HUDEP-2 (cell line): ENCODE results near the gene ANO9.
"Not testable (repeated sequence)": the region's sequence is repeated elsewhere in the genome, so short reads cannot be mapped to it uniquely, and the experiment has no call there.

Experiments
- DNase-seq, 76 experiments: peaks; one replicate each; lab custom pipeline; 2025; ENCODE audit not compliant: unreplicated experiment in 76 of 76; lab: John Stamatoyannopoulos, UW

Gene ANO9

DNA sequence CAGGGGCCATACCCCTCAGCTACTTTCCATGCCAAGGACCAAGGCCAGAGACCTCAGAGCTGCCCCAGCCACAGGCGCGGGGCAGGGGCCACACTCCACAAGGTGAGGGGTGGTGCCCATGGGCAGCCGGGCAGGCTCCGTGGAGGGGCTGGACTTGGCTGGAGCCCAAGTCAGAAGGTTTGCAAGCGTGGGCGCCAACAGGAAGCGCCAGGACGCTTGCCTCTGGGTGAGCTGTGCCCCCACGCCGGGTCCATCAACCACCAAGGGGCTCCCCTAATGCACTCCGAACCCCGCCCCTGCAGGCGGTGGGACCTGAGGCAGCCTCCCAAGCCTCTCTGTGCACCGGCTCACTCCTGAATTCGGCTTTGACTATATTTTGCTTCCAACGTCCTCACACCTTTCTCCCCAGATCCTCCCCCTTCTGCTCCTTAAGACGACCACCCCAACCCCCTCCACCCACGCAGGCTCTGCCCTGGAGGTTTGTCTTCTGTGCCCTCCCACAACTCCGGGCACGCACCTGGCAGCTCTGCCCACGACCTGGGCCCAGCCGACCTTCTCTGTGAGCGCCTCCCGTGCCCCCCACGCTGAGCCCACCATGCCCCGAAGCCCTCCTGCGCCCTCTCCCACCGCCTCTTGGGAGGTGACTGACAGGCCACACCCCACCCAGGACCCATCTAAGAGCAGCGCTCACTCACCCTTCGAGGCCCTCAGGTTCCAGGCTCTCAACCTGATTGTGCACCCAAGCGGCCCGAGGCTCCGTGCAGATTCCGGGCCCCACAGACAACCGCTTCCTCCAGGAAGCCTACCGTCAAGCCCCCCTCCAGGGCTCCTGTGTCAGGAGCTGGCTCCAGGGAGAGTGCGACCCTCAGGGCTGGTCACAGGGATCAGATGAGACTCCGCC lies 50.4 kb downstream of the ANO9 start:
- peak in 1 of 76 experiments; percentile 4 for DNase-seq

DNA sequence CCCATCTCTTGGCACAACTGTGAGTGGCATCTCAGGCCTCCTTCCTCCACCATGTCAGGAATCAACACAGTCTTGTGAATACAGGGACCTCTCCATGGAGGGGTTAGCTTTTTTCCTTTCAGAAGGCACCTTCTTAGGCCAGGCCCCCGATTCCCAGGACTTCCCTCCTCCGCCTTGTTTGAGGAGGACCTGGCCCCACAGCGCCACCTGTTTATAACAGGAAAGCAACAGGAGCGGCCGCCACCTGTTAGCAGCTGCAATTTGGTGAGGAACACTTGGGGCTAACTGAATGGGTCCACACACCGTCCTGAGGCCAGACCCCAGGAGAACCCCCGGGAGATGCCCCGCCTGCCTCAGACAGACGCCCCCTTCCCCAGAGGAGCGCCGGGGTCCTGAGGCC lies 51.6 kb downstream of the ANO9 start:
- DNase-seq, result no peak

DNA sequence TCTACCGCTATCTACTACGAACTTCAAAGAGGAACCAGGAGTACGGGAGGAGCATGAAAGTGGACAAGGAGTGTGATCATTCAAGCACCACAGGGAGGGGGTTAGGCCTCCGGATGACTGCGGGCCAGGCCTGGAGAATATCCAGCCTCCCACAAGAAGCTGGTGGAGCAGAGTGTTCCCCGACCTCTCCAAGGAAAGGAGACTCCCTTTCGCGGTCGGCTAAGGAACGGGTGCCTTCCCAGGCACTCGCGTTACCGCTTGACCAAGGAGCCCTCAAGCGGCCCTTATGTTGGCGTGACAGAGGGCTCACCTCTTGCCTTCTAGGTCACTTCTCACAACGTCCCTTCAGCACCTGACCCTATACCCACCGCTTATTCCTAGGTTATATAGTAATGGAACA lies 52.4 kb downstream of the ANO9 start:
- DNase-seq, result not testable (repeated sequence)

DNA sequence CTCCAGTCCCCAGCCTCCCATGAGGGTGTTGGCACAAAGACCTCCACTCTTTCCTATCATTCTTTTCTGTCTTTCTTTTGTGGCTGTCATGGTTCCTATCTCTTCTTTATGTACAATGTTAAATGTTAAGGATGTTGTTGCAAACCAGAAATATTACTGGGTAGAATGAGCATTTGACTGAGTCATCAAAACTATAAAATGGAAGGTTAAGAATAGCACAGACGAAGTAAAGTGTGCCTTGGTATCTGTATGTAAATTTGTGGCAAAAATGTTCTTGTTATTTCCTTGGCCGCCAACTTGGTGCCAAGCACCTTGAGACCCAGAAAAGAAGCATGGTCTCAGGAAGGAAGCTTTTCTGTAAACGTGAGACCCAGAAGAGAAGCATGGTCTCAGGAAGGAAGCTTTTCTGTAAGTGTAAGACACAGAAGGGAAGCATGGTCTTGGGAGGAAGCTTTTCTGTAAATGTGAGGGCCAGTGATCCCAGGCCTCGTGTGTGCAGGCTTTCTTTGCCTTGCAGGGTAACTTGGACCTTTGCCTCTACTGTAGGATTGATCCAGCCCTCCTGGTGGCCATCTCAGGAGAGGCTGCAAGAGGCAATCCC lies 54.5 kb downstream of the ANO9 start:
- DNase-seq, result no peak

DNA sequence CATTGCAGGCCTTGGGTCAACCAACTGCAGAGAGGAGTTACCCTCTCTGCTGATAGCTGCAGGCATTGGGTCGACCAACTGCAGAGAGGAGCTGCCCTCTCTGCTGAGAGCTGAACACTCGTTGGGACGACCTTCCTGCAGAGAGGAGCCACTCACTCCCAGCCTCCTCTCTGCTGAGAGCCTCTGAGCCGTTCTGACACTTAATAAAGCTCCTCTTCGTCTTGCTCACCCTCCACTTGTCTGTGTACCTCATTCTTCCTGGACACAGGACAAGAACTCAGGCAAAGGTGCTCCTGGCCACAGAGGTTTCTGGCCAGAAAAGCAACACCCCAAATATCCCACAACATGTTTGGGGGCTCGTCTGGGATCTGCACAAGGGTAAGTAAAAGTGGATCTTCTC lies 55.3 kb downstream of the ANO9 start:
- DNase-seq, result no peak

DNA sequence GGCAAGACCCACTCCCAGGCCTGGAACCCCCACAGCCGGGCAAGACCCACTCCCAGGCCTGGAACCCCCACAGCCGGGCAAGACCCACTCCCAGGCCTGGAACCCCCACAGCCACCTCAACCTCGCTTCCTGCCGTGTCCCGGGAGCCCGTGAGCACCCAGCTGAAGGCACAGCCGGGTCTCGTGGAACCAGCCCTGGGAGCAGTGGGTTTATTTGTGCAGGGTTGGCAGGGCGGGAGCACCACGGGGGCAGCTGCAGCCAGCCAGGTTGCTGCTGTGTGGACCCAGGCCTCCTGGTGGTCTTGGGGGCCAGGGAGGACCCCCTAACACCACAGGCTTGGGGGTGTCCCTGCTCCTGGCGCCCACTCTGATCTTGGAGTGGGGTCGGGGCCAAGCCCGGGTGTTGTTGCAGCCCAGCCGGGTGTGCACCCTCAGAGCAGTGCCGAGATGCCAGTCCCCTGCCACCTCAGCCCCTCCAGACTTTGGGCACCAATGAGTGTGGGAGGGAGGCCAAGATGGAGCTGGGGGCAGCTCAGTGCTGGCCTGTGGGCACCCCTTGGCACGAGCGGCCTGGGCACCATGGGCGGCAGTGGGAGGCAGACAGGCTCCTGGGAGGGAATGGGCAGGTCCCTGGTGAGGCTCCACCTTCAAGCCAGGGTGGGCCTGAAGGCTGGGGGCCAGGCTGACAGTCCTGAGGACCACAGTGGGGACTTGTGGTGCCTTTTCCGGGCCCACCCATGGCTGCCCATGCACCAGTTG lies 56.0 kb downstream of the ANO9 start:
- no peak for DNase-seq

DNA sequence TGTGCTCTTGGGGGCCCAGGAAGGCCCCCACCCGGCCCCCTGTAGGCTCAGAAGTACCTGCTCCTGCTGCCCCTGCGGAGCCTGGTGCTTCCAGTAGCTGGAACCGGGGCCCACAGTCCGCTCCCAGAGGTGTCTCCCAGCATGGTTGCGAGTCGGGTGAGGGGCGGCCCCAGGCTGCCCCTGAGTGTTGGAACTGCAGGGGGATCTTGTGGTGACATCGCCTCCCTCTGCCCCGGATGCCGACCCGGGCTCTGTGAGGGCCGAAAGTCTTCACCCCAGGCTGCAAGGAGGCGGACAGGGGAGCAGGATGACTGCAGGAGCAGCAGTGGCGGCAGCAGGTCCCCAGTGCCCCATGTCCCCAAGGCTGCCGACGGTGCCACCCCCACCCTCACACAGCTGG lies 57.3 kb downstream of the ANO9 start:
- no peak for DNase-seq

DNA sequence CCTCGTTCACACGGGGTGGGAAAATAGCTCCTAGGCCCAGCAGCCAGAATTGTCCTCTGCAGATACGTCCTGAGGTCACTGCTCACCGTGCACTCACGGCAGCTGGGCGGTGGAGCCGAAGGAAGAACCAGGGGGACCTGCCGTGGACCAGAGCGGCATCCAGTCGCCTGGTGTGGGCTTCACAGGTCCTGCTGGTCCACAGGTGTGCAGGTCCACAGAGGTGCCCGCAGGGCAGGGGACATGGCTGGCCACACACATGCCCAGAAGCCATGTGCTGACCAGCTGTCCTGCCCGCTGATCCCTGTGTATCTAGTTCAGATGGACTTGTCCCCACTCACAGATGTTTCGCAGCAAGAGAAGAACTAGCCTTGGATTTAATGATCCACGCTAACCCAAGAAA lies 58.4 kb downstream of the ANO9 start:
- no peak for DNase-seq

DNA sequence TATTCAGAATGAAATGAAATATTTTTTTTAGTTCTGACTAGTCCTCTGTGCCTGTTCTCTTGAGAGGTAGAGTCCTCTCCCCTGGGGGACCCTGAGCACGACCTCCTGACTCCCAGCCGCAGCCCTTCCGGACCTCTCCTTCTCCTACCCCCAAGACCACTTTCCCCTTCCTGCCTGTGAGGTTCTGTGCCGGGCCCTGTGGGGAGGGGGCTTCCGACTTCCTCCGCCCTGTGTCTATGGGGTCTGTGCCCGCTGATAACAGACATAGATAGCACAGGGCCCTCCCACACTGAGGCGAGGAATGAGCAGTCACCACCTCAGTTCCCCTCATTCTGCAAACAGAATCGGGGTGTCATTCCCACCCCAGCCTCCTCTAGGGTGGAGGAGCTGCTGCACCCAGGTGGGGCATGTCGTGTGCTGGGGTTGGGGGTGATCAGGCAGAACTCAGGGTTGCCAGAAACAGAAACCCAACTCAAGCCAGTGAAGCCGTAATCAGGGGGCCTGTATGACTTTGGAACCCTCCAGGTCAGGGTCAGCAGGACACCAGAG lies 59.7 kb downstream of the ANO9 start:
- no peak for DNase-seq

DNA sequence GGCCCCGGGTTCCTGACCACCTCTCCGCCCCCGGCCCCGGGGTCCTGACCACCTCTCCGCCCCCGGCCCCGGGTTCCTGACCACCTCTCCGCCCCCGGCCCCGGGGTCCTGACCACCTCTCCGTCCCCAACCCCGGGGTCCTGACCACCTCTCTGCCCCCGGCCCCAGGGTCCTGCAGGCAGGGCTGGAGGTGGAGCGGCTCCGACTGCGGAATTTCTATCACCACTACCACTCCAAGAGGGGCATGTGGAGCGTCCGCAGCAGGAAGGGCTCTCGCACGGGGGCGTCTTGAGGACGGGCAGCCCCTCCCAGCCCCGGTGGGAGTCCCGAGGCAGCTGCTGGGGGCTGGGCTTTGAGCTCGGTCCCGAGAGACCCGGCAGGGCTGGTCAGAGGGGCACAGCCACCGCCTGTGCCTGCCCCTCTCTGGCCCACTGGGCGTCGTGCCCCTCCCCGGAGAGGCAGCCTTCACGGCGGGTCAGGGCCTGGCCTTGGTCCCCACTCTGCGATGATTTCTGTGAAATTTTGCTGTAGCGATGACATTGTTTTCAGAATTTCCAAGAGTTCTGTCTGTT lies 60.2 kb downstream of the ANO9 start:
- DNase-seq, result no peak

DNA sequence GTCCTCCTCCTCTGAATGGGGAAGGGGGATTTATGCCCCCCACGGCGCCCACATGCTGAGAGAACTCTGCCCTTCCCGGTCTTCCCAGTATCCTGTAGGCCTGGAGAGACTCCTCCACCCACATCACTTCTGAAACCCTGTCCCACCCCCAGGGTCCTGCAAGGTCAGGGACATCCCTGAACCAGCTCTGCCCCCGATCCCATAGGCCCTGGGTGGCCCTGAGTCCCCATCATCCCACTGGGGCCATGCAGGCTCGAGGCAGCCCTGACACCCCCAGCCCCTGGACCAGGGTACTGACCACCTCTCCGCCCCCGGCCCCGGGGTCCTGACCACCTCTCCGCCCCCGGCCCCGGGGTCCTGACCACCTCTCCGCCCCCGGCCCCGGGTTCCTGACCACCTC lies 60.8 kb downstream of the ANO9 start:
- DNase-seq, result no peak

DNA sequence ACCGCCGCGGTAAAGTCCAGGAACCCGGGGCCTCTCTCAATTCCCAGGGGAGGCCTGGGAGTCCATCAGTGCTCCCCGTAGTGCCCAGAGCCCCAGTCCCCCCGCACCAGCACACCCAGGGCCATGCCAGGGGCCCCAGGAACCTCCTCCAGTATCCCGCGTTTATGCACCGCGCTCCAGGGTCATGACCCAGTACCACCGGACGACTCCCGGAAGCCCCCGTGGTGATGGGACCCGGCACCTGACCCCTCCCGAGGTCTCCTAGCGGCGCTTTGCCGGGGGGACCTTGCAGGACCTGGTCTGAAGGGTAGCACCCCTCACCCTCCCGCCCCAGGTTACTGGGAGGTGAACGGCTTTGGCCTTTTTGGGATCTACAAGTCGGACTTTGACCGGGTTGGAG lies 61.3 kb downstream of the ANO9 start:
- DNase-seq, result no peak

DNA sequence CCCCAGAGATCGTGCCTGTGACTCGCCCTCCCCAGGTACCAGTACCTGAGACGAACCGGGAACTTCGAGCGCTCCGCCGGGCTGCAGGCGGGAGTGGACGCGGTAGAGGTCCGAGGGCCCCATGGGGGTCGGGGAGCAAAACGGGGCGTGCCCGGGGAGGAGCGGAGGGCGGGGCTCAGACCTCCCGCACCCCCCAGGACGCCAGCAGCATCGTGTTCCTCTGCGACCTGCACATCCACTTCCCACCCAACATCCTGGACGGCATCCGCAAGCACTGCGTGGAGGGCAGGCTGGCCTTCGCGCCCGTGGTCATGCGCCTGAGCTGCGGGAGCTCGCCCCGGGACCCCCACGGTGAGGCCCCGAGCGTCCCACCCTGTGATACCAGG lies 61.7 kb downstream of the ANO9 start:
- no peak for DNase-seq

DNA sequence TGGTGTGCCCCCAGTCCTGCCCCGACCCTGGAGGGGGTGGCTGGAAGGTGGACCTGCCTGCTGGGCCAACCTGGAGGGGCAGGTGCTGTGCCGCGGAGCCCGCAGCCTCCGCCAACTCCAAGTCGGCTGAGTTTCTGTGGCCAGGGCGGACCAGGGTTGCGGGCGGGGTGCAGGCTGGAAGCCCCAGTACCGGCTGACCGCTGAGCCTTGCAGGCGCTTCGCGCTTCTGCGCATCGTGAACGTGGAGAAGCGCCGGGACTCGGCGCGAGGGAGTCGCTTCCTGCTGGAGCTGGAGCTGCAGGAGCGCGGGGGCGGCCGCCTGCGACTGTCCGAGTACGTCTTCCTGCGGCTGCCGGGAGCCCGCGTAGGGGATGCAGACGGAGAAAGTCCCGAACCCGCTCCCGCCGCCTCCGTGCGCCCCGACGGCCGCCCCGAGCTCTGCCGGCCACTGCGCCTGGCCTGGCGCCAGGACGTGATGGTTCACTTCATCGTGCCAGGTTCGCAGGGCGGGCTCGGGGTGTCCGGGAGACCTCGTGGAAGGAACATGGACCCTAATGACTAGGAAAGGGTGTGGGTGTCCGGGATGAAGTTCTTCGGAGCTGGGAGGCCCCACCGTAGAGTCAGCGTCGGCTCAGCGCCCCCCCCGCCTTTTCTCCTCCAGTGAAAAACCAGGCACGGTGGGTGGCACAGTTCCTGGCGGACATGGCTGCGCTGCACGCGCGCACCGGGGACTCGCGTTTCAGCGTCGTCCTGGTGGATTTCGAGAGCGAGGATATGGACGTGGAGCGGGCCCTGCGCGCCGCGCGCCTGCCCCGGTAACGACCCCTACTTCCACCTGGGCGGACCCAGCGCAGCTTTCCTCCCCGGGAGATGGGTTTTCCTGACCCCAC lies 62.4 kb downstream of the ANO9 start:
- no peak for DNase-seq

DNA sequence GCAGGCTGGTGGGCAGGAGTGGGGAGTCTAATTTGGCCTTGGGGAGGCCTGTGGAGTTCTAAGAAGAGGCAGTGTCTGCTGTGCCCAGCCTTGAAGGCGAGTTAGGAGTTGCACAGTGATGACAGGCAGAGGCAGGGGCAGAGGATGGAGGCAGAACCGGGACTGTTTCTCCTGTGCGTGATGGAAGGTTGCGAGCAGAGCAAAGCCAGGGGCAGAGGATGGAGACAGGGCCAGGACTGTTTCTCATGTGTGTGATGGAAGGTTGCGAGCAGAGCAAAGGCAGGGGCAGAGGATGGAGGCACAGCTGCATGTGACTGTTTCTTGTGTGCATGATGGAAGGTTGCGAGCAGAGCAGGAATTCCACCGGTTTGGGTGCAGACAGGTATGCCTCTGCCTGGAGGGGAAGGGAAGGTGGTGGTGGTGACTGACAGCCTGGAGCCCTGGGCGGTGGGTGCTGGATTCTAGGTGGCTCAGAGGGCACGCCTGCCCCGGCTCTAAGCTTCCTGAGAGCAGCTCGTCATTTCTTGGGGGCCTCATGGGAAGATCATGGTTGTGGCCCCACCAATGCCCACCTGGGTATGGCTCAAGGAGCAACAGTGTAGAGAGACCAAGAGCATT lies 63.8 kb downstream of the ANO9 start:
- no peak for DNase-seq

DNA sequence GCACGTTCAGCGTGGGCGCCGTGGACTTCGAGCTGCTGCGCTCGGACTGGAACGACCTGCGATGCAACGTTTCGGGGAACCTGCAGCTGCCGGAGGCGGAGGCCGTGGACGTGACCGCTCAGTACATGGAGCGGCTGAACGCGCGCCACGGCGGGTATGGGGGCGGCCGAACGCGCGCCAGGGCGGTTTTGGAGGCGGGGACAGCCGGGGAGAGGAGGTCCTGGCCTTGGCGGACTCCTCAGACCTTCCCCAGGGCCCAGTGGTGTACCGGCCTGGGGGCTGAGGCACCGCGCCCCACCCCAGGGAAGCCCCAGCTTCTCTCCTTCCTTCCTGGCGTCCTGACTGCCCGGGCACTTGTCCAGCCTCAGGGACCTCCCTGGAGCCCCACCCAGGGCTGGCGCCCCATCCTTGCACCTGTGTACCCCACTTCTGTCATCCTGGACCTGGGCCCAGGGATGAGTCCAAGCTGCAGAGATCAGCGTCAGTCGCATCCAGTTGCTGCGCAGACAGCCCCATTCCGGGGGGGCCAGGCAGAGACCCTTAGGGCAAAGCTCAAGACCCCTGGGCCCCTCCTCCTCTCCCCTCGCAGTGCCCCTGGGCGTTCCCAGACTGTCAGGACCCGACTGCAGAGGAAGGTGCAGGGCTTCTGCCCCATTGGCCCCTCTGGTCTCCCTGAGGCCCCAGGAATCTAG lies 64.5 kb downstream of the ANO9 start:
- DNase-seq, result no peak

DNA sequence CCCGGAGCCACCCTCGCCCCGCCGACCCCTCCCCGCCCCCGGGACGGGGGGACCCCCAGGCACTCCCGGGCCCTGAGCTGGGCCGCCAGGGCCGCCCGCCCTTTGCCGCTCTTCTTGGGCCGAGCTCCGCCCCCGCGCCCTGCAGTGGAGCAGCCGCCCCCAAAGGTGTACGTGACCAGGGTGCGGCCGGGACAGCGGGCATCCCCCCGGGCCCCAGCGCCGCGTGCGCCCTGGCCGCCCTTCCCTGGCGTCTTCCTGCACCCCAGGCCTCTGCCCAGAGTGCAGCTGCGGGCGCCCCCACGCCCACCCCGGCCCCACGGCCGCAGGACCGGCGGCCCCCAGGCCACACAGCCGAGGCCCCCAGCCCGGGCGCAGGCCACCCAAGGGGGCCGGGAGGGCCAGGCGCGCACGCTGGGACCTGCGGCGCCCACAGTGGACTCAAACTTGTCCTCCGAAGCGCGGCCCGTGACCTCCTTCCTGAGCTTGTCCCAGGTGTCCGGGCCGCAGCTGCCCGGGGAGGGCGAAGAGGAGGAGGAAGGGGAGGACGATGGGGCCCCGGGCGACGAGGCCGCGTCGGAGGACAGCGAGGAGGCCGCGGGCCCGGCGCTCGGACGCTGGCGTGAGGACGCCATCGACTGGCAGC lies 65.2 kb downstream of the ANO9 start:
- no peak for DNase-seq
